BJ (cell line): ENCODE measurements around the gene ANO8. TPM values are rescaled to one million over a fixed set of nuclear protein-coding genes. Genes with fewer than 3 reads are reported as not detected.

Source experiments
- CTCF ChIA-PET: fragments of 350-600 bp; formaldehyde crosslinking; extraction: SDS; loops from one replicate; lab custom pipeline; 2021; ENCODE audit warnings: antibody characterized with exemption, inconsistent platforms; lab: Yijun Ruan, JAX
- POLR2A ChIA-PET: fragments of 300-600 bp; sonication (Branson Sonifier 250); formaldehyde crosslinking; extraction: SDS; loops from one replicate; lab custom pipeline; 2021; ENCODE audit warnings: antibody characterized with exemption; lab: Charles Lee
- DNase-seq: peaks from one replicate; pipeline ENCODE4 v3.0.0-alpha.2; 2011; ENCODE audit warnings: low read depth
- H3K27me3 ChIP-seq: 2 replicates; pipeline ENCODE4 v1.6.0; 2011; ENCODE audit warnings: low read length; ENCODE audit not compliant: control insufficient read depth, insufficient read depth
- H3K36me3 ChIP-seq: 2 replicates; pipeline ENCODE4 v1.5.1; 2011; ENCODE audit warnings: low read length; ENCODE audit not compliant: control insufficient read depth, insufficient read depth
- H3K4me3 ChIP-seq: 2 replicates; pipeline ENCODE4 v1.5.1; 2011; ENCODE audit warnings: low read depth, mild to moderate bottlenecking, control low read depth, low read length
- polyA plus RNA-seq: library from polyadenylated mRNA; depleted of rRNA; stranded (reverse); fragments of >200 nt; gene quantifications from 2 replicates; pipeline ENCODE4 v1.2.3, GENCODE V29; 2011
- TF ChIP-seq, protein P1 (sequence below): IDR thresholded peaks from 2 replicates; pipeline ENCODE4 v1.5.1; 2011; ENCODE audit warnings: low read depth, mild to moderate bottlenecking, control low read depth, inconsistent platforms, low read length, moderate library complexity; ENCODE audit not compliant: insufficient read depth

Gene ANO8
- polyA plus RNA-seq, 1 experiment = 1.9 TPM

DNA sequence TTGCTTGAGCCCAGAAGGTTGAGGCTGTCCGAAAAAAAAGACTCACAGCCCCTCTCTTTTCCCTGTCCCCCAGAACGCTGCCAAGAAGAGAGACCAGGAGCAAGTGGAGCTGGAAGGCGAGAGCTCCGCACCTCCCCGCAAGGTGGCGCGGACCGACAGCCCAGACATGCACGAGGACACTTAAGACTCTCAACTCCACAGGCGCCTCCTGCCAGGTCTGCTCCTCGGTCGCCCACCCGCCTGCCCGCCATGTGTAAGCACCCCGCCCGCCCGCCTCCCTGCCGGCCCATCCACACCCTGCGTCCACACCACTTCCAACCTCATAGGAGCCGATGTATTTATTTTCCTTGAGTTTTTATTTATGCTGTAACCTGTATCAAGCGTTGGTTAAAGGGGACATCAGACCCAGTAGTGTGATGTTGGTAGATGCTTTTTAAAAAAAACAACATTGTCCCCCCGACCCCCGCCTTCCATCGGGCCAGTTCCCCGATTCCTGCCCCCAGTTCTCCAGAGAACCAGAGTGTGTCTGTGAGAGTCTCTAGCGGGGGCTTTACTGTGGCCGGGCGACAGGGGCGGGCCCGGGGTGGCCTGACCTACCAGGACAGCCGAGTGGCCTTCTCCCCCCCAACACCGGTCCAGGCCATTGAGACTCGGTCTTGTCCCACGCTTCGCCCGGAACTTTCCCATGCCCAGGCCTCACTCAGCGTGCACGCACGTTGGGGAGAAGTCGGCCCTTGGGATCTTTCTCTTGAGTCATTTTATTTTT is 15.0 kb downstream of the ANO8 start:
- no peak for DNase-seq
- ChIA-PET CTCF (interaction anchor here (0.6 kb wide), 1 partner anchor 14 kb away, joined by 3 read pairs; no protein-coding TSS in a partner anchor), POLR2A (no interaction called here)
- Histone ChIP-seq H3K36me3 (peaks cover 22% of the 10 kb centered on the region), H3K4me3 (no peak overlapping the region), H3K27me3 (no peaks in the 10 kb centered on the region)
- TF ChIP-seq, protein P1, sequence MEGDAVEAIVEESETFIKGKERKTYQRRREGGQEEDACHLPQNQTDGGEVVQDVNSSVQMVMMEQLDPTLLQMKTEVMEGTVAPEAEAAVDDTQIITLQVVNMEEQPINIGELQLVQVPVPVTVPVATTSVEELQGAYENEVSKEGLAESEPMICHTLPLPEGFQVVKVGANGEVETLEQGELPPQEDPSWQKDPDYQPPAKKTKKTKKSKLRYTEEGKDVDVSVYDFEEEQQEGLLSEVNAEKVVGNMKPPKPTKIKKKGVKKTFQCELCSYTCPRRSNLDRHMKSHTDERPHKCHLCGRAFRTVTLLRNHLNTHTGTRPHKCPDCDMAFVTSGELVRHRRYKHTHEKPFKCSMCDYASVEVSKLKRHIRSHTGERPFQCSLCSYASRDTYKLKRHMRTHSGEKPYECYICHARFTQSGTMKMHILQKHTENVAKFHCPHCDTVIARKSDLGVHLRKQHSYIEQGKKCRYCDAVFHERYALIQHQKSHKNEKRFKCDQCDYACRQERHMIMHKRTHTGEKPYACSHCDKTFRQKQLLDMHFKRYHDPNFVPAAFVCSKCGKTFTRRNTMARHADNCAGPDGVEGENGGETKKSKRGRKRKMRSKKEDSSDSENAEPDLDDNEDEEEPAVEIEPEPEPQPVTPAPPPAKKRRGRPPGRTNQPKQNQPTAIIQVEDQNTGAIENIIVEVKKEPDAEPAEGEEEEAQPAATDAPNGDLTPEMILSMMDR = no peak

DNA sequence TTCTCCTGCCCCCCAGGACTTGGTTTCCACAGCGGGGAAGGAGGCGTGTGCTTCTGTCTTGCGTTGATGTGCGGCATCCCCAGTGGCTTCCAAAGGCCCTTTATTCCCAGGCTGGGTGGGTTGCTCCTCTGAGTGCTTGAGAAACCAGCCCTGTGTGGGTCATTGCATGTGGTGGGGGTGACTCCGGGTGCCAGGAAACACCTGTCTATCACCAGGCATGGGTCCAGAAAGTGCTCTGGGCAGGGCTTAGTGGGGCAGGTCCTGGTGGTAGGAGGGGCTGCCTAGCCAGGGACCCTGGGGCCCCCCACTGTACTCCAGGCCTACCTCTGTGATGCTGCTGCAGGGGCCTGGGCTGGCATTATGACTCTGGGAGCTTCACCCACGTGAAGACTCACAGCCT is 15.7 kb downstream of the ANO8 start:
- TF ChIP-seq, protein P1 = no peak
- Histone ChIP-seq H3K27me3 (no peaks in the 10 kb centered on the region), H3K4me3 (no peak overlapping the region), H3K36me3 (peaks cover 29% of the 10 kb centered on the region)
- CTCF ChIA-PET = no interaction called here
- POLR2A ChIA-PET = no interaction called here
- DNase-seq = no peak

DNA sequence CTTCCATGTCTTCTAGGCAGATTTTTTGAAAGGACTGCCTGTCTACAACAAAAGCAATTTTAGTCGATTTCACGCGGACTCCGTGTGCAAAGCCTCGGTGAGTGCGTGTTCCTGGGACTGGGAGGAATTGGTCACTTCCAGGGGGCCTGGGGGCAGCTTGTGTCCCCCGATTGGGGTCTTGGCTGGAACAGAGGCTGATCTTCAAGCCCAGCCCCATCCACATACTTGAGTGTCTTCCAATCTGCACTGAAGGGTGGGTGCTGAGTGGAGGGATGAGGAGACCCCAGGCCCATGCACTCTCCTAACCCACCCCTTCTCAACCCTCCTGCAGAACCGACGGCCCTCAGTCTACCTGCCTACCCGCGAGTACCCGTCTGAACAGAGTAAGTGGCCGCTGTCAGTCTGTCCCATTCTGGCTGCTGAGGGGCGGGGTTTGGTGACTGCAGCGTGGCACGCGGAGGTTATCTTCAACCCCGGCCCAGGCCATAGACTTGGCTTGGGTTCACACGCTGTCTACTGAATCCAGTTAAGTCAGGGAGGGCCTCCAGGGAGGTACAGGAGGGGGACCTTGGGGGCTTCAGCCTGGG is 20.6 kb downstream of the ANO8 start:
- POLR2A ChIA-PET = no interaction called here
- no peak for DNase-seq
- Histone ChIP-seq H3K36me3 (peaks cover 16% of the 10 kb centered on the region), H3K4me3 (no peak overlapping the region), H3K27me3 (no peaks in the 10 kb centered on the region)
- CTCF ChIA-PET = no interaction called here
- TF ChIP-seq, protein P1 = no peak

DNA sequence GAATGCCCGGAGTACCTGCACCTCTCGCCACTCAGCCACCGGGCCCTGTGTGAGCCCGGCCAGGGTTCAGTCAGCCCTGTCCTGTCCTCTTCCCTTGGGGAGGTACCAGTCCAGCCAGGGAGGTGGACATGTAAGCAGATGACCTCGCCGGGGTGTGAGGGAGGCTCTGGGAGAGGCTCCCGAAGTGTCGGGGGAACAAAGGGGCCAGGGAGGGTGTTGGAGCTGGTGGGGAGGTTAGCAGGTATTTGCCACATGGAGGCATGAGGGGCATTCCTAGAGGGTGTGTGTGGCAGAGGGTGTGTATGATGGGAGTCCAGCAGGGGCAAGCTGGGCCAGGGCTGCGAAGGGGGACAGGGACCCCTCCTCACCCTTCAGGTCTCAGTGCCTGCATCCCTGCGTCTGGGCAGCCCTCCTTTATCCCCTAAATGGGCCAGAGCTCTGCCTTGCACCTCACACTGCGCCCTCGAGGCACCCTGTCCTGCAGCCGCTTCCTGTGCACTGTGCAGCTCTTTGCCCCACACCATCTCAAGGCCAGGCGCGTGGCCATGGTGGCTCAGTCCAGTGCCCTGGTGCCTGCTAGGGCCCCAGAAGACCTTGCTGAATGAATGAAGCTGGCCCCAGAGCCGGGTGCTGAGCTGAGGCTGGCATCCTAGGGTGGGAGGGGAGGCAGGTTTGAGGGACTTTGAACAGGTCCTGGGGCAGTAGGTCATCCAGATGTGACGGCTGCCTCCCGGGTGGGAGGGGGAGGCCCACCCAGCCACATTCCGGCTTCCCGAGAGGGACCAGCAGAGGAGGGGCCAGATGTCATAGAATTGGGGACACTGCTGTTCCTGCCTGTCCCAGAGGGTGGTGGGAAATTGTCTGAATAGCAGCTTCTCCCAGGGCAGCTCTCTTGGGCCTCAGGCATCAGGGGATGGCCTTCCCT is 22.2 kb downstream of the ANO8 start:
- no peak for DNase-seq
- Histone ChIP-seq H3K27me3 (no peaks in the 10 kb centered on the region), H3K4me3 (no peak overlapping the region), H3K36me3 (peaks cover 16% of the 10 kb centered on the region)
- POLR2A ChIA-PET = no interaction called here
- CTCF ChIA-PET = interaction anchor here (1.0 to 1.1 kb wide), 2 partner anchors 73 kb away, joined by 3 to 5 read pairs; no protein-coding TSS in a partner anchor
- TF ChIP-seq, protein P1 = no peak
